ENCODE data around the gene FHOD1.

The FHOD1 gene

GRCh38 chr16:67192781-67193361, 54.4 kb downstream of the FHOD1 start:
- H3K4me3 ChIP-seq (replicated peaks; ENCODE audit: insufficient read depth, low read length): peak overlapping the region; percentile 98
- no peak for DNase-seq (ENCODE audit: low read depth in 1 of 2, low spot score in 1 of 2)
- no peaks in the 10 kb centered on the region for H3K27me3 ChIP-seq (ENCODE audit: insufficient read depth, poor library complexity, severe bottlenecking)
- no peak for TF ChIP-seq POLR2AphosphoS5 (IDR thresholded peaks at IDR 0.05; ENCODE audit: low read depth)
- TF ChIP-seq GABPA (IDR thresholded peaks at IDR 0.05; ENCODE audit: low read depth): no peak
- no peak for TF ChIP-seq REST (IDR thresholded peaks at IDR 0.05; ENCODE audit: insufficient replicate concordance, low read depth)
- no peak for TF ChIP-seq CTCF (IDR thresholded peaks at IDR 0.05; ENCODE audit: insufficient read depth, low read length)
- no peak for TF ChIP-seq SPI1 (IDR thresholded peaks at IDR 0.05; ENCODE audit: borderline replicate concordance, low read depth)
- peak overlapping the region; percentile 86 for H3K27ac ChIP-seq (replicated peaks)

GRCh38 chr16:67191995-67192681, 55.1 kb downstream of the FHOD1 start, which contains the start of gene E2F4:
E2F4 (plus strand) TSS chr16:67192155; CDS start chr16:67192228, 73 bp downstream.
- Histone ChIP-seq H3K27ac (replicated peaks) (peak within 1 kb of the TSS; percentile 86), H3K27me3 (ENCODE audit: insufficient read depth, poor library complexity, severe bottlenecking) (no peaks in the 10 kb centered on the region), H3K4me3 (replicated peaks; ENCODE audit: insufficient read depth, low read length) (peak within 1 kb of the TSS; percentile 98)
- peak; percentile 47 for TF ChIP-seq POLR2AphosphoS5 (IDR thresholded peaks at IDR 0.05; ENCODE audit: low read depth)
- no peak for TF ChIP-seq REST (IDR thresholded peaks at IDR 0.05; ENCODE audit: insufficient replicate concordance, low read depth)
- peak; percentile 88 for TF ChIP-seq SPI1 (IDR thresholded peaks at IDR 0.05; ENCODE audit: borderline replicate concordance, low read depth)
- no peak for TF ChIP-seq CTCF (IDR thresholded peaks at IDR 0.05; ENCODE audit: insufficient read depth, low read length)
- peak; percentile 90 for TF ChIP-seq GABPA (IDR thresholded peaks at IDR 0.05; ENCODE audit: low read depth)
- peak; percentile 89 to 93 for DNase-seq (ENCODE audit: low read depth in 1 of 2, low spot score in 1 of 2)

GRCh38 chr16:67191411-67191994, 55.8 kb downstream of the FHOD1 start:
- peak overlapping the region; percentile 98 for H3K4me3 ChIP-seq (replicated peaks; ENCODE audit: insufficient read depth, low read length)
- TF ChIP-seq REST (IDR thresholded peaks at IDR 0.05; ENCODE audit: insufficient replicate concordance, low read depth) (no peak), POLR2AphosphoS5 (IDR thresholded peaks at IDR 0.05; ENCODE audit: low read depth) (no peak), GABPA (IDR thresholded peaks at IDR 0.05; ENCODE audit: low read depth) (no peak), CTCF (IDR thresholded peaks at IDR 0.05; ENCODE audit: insufficient read depth, low read length) (no peak), SPI1 (IDR thresholded peaks at IDR 0.05; ENCODE audit: borderline replicate concordance, low read depth) (no peak)
- no peaks in the 10 kb centered on the region for H3K27me3 ChIP-seq (ENCODE audit: insufficient read depth, poor library complexity, severe bottlenecking)
- H3K27ac ChIP-seq (replicated peaks): no peak overlapping the region
- no peak for DNase-seq (ENCODE audit: low read depth in 1 of 2, low spot score in 1 of 2)

Measured in HL-60 (cell line).